ENCODE data around the gene CWC25. TPM values are rescaled to one million over a fixed set of nuclear protein-coding genes. Genes with fewer than 3 reads are reported as not detected.
"Not testable (repeated sequence)": the region's sequence is repeated elsewhere in the genome, so short reads cannot be mapped to it uniquely, and the experiment has no call there.

Gene CWC25
- total and polyA plus RNA-seq, 8 donors = 7.5 to 24.0 (median 8.2) TPM

- no peak for DNase-seq
- no peaks in the 10 kb centered on the region for H3K4me1 ChIP-seq
- intact Hi-C loops (cut with DNase I) = no loop called here
- no peaks in the 10 kb centered on the region for H3K9me3 ChIP-seq
- TF ChIP-seq, protein P1, sequence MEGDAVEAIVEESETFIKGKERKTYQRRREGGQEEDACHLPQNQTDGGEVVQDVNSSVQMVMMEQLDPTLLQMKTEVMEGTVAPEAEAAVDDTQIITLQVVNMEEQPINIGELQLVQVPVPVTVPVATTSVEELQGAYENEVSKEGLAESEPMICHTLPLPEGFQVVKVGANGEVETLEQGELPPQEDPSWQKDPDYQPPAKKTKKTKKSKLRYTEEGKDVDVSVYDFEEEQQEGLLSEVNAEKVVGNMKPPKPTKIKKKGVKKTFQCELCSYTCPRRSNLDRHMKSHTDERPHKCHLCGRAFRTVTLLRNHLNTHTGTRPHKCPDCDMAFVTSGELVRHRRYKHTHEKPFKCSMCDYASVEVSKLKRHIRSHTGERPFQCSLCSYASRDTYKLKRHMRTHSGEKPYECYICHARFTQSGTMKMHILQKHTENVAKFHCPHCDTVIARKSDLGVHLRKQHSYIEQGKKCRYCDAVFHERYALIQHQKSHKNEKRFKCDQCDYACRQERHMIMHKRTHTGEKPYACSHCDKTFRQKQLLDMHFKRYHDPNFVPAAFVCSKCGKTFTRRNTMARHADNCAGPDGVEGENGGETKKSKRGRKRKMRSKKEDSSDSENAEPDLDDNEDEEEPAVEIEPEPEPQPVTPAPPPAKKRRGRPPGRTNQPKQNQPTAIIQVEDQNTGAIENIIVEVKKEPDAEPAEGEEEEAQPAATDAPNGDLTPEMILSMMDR (IDR thresholded peaks at IDR 0.05) = no peak
- no peak for FAIRE-seq
- no peaks in the 10 kb centered on the region for H3K36me3 ChIP-seq
- H3K27ac ChIP-seq = no peak overlapping the region
- no peak for ATAC-seq
- no peak overlapping the region for H3K4me3 ChIP-seq
- no peaks in the 10 kb centered on the region for H3K27me3 ChIP-seq
- 66 to 69% methylated on average over 5 of the region's 5 CpGs for WGBS, 2 donors
These were observed 32.1 kb upstream of the CWC25 start for GRCh38 chr17:38857271-38857670.

- H3K27me3 ChIP-seq; ATAC-seq; H3K9me3 ChIP-seq; H3K27ac ChIP-seq; H3K4me3 ChIP-seq; H3K36me3 ChIP-seq; intact Hi-C loops (cut with DNase I); FAIRE-seq: not testable (repeated sequence)
- peaks cover 10 to 16% (median 14%) of the 10 kb centered on the region in 3 donors for H3K4me1 ChIP-seq
- 83 to 94% methylated on average over 28 of the region's 28 CpGs for WGBS, 2 donors
- DNase-seq = peak in 1 of 6 donors; percentile 39
These were observed 30.1 kb upstream of the CWC25 start for GRCh38 chr17:38855101-38855714.

DNA sequence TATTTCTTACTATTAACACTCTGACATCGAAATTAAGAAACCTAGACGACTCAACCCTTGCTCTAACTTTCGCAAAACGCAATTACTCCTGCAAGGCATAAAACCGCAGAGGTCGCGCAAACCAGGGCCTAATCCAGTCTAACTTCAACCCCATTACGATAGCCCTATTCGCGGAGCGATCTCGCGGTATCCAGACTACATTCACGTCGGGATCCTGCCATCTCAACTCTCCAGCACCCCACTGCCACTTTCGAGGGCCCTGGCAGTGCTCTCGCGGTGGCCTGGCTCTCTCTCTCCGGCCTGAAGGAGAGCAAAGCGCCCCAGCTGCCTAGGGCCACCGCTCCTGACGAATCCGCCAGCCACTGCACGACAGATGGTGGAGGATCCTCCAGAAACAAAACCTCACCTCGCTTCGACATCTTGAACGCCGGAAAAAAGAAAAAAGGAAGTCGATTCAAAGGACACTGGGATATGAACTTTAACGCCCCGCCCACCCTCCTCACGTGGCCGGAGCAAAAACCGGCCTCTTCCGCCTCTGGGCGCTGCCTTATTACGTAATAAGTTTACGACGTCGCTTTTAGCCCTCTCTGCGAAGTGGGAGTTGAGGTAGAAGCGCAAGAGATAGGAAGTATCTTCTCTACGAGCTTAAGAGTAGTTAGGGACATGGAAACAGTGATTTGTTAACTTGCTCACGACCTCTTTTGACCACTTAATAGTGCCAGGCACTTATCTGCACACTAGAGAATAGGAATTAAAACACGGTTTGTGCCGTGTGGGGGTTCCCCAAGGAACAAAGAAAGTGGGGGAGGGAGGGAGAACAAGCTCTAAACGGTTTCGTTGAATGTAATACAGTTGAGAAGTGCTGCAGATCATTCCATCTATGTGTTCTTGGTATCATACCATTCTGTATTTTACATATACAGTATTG, 28.4 kb upstream of the CWC25 start, which contains the start of gene RPL23:
TSS of gene RPL23 (minus strand) at position 430 of the 928 bp plus-strand sequence. CDS start at position 419, 11 bp downstream.
- Histone ChIP-seq H3K9me3 (no peaks in the 10 kb centered on the region), H3K27me3 (no peaks in the 10 kb centered on the region), H3K4me1 (peaks cover 10 to 16% (median 14%) of the 10 kb centered on the region in 3 donors), H3K36me3 (peaks cover 0 to 10% (median 7%) of the 10 kb centered on the region in 3 donors), H3K27ac (peak within 1 kb of the TSS; percentile 72 to 96 (median 87)), H3K4me3 (peak within 1 kb of the TSS; percentile 45 to 60 (median 52))
- 0% methylated on average over 48 of the region's 48 CpGs for WGBS, 2 donors
- FAIRE-seq = peak; percentile 81
- TF ChIP-seq, protein P1 (IDR thresholded peaks at IDR 0.05) = no peak
- peak; percentile 96 to 98 (median 96) for ATAC-seq
- DNase-seq = peak; percentile 88 to 95 (median 94)
- intact Hi-C loops (cut with DNase I) = no loop called here

- peak overlapping the region; percentile 45 to 60 (median 52) for H3K4me3 ChIP-seq
- TF ChIP-seq, protein P1 (IDR thresholded peaks at IDR 0.05) = no peak
- H3K27me3 ChIP-seq = no peaks in the 10 kb centered on the region
- WGBS, 2 donors = 0 to 1% methylated on average over 19 of the region's 19 CpGs
- peak overlapping the region; percentile 72 to 96 (median 87) for H3K27ac ChIP-seq
- intact Hi-C loops (cut with DNase I) = no loop called here
- FAIRE-seq (no peak), ATAC-seq (peak; percentile 5 to 22 (median 11)), DNase-seq (peak in 1 of 6 donors; percentile 19)
- no peaks in the 10 kb centered on the region for H3K9me3 ChIP-seq
- peaks cover 0 to 17% (median 7%) of the 10 kb centered on the region in 3 donors for H3K36me3 ChIP-seq
- H3K4me1 ChIP-seq = peaks cover 10 to 16% (median 14%) of the 10 kb centered on the region in 3 donors
These were observed 27.7 kb upstream of the CWC25 start for GRCh38 chr17:38852771-38853291.

- TF ChIP-seq, protein P1 (IDR thresholded peaks at IDR 0.05) = no peak
- H3K9me3 ChIP-seq = no peaks in the 10 kb centered on the region
- ATAC-seq (no peak), DNase-seq (no peak), FAIRE-seq (no peak)
- peaks cover 0 to 22% (median 7%) of the 10 kb centered on the region in 3 donors for H3K36me3 ChIP-seq
- peaks cover 10 to 16% (median 14%) of the 10 kb centered on the region in 3 donors for H3K4me1 ChIP-seq
- peak overlapping the region in 3 of 4 donors; percentile 45 to 60 (median 51) for H3K4me3 ChIP-seq
- no peaks in the 10 kb centered on the region for H3K27me3 ChIP-seq
- intact Hi-C loops (cut with DNase I) = no loop called here
- 25 to 32% methylated on average over 2 of the region's 2 CpGs for WGBS, 2 donors
- no peak overlapping the region for H3K27ac ChIP-seq
These were observed 26.3 kb upstream of the CWC25 start for GRCh38 chr17:38851434-38851833.

Data from pancreas (tissue), 10 donors.